ENCODE results near the gene SHROOM4.

SHROOM4 gene

GRCh38 chrX:50815120-50815519 is 1.1 kb upstream of the SHROOM4 start:
- TF ChIP-seq EZH2 (optimal IDR thresholded peaks at IDR 0.05; ENCODE audit: low read depth, low read length) (no peak), EZH2phosphoT487 (IDR thresholded peaks at IDR 0.05; ENCODE audit: low read length) (no peak)
- TF ChIP-seq, protein P1, sequence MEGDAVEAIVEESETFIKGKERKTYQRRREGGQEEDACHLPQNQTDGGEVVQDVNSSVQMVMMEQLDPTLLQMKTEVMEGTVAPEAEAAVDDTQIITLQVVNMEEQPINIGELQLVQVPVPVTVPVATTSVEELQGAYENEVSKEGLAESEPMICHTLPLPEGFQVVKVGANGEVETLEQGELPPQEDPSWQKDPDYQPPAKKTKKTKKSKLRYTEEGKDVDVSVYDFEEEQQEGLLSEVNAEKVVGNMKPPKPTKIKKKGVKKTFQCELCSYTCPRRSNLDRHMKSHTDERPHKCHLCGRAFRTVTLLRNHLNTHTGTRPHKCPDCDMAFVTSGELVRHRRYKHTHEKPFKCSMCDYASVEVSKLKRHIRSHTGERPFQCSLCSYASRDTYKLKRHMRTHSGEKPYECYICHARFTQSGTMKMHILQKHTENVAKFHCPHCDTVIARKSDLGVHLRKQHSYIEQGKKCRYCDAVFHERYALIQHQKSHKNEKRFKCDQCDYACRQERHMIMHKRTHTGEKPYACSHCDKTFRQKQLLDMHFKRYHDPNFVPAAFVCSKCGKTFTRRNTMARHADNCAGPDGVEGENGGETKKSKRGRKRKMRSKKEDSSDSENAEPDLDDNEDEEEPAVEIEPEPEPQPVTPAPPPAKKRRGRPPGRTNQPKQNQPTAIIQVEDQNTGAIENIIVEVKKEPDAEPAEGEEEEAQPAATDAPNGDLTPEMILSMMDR (IDR thresholded peaks at IDR 0.05; ENCODE audit: low read length) = no peak
- H3K79me2 ChIP-seq (ENCODE audit: low read length) = no peaks in the 10 kb centered on the region
- H3K27me3 ChIP-seq (replicated peaks; ENCODE audit: insufficient read depth, low read length) = no peaks in the 10 kb centered on the region
- no peak overlapping the region for H3K4me3 ChIP-seq (ENCODE audit: low read length)
- no peak for DNase-seq
- no peak overlapping the region for H3K9ac ChIP-seq (ENCODE audit: low read length)
- H3K4me1 ChIP-seq (ENCODE audit: low read length) = no peaks in the 10 kb centered on the region
- no peaks in the 10 kb centered on the region for H3K9me3 ChIP-seq (replicated peaks; ENCODE audit: insufficient read depth, low read length)
- H4K20me1 ChIP-seq (ENCODE audit: insufficient read depth, low read length) = no peaks in the 10 kb centered on the region
- no peaks in the 10 kb centered on the region for H3K9me2 ChIP-seq (replicated peaks; ENCODE audit: insufficient read depth, low read length)
- H3K27ac ChIP-seq (ENCODE audit: low read length) = no peak overlapping the region
- H3K36me3 ChIP-seq (replicated peaks; ENCODE audit: insufficient read depth, low read length) = no peaks in the 10 kb centered on the region
- H3F3A ChIP-seq (ENCODE audit: insufficient read depth, low read length) = no peaks in the 10 kb centered on the region
- no peak overlapping the region for H3K4me2 ChIP-seq (ENCODE audit: low read depth, low read length)
- no peak overlapping the region for H2AFZ ChIP-seq (ENCODE audit: low read length)

DNA sequence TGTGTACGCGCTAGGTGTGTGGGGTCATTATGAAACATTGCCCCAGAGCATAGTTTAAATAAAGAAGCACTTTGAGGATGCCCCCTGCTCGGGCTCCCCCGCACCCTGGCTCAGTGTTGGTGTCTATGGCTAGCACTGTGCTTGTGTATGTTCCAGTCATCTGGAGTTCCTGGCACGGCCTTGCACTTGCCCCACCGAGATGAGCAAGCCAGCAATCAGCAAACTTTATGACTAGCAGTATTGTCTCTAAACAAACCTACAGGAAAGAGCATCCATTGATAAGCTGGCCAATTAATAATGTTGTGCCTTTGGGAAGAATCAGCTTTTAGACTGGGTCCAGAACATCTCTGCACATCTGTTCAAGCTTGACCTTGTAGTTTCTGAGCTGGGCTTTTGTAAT is 707 bp upstream of the SHROOM4 start:
- Histone ChIP-seq H3K4me2 (ENCODE audit: low read depth, low read length) (no peak overlapping the region), H3K27ac (ENCODE audit: low read length) (no peak overlapping the region), H3K9ac (ENCODE audit: low read length) (no peak overlapping the region), H3K9me2 (replicated peaks; ENCODE audit: insufficient read depth, low read length) (no peaks in the 10 kb centered on the region), H3K27me3 (replicated peaks; ENCODE audit: insufficient read depth, low read length) (no peaks in the 10 kb centered on the region), H3F3A (ENCODE audit: insufficient read depth, low read length) (no peaks in the 10 kb centered on the region), H3K79me2 (ENCODE audit: low read length) (no peaks in the 10 kb centered on the region), H3K36me3 (replicated peaks; ENCODE audit: insufficient read depth, low read length) (no peaks in the 10 kb centered on the region), H2AFZ (ENCODE audit: low read length) (no peak overlapping the region), H3K4me3 (ENCODE audit: low read length) (no peak overlapping the region), H3K4me1 (ENCODE audit: low read length) (no peaks in the 10 kb centered on the region), H3K9me3 (replicated peaks; ENCODE audit: insufficient read depth, low read length) (no peaks in the 10 kb centered on the region), H4K20me1 (ENCODE audit: insufficient read depth, low read length) (no peaks in the 10 kb centered on the region)
- no peak for DNase-seq
- TF ChIP-seq EZH2 (optimal IDR thresholded peaks at IDR 0.05; ENCODE audit: low read depth, low read length) (no peak), EZH2phosphoT487 (IDR thresholded peaks at IDR 0.05; ENCODE audit: low read length) (no peak)

GRCh38 chrX:50812995-50813842 is 775 bp downstream of the SHROOM4 start:
- DNase-seq = no peak
- H3K9ac ChIP-seq (ENCODE audit: low read length) = no peak overlapping the region
- H3K4me1 ChIP-seq (ENCODE audit: low read length) = no peaks in the 10 kb centered on the region
- H3K79me2 ChIP-seq (ENCODE audit: low read length) = no peaks in the 10 kb centered on the region
- no peaks in the 10 kb centered on the region for H3K27me3 ChIP-seq (replicated peaks; ENCODE audit: insufficient read depth, low read length)
- no peak overlapping the region for H3K27ac ChIP-seq (ENCODE audit: low read length)
- no peaks in the 10 kb centered on the region for H3F3A ChIP-seq (ENCODE audit: insufficient read depth, low read length)
- no peaks in the 10 kb centered on the region for H3K9me3 ChIP-seq (replicated peaks; ENCODE audit: insufficient read depth, low read length)
- no peaks in the 10 kb centered on the region for H4K20me1 ChIP-seq (ENCODE audit: insufficient read depth, low read length)
- no peaks in the 10 kb centered on the region for H3K36me3 ChIP-seq (replicated peaks; ENCODE audit: insufficient read depth, low read length)
- peak overlapping the region; percentile 45; the same call in 1 of the 2 replicates for H3K4me2 ChIP-seq (ENCODE audit: low read depth, low read length)
- H3K4me3 ChIP-seq (ENCODE audit: low read length) = no peak overlapping the region; the same call in 1 of the 2 replicates
- TF ChIP-seq, protein P1 (IDR thresholded peaks at IDR 0.05; ENCODE audit: low read length) = no peak
- TF ChIP-seq EZH2phosphoT487 (IDR thresholded peaks at IDR 0.05; ENCODE audit: low read length) (no peak), EZH2 (optimal IDR thresholded peaks at IDR 0.05; ENCODE audit: low read depth, low read length) (no peak)
- H2AFZ ChIP-seq (ENCODE audit: low read length) = no peak overlapping the region
- H3K9me2 ChIP-seq (replicated peaks; ENCODE audit: insufficient read depth, low read length) = no peaks in the 10 kb centered on the region

DNA sequence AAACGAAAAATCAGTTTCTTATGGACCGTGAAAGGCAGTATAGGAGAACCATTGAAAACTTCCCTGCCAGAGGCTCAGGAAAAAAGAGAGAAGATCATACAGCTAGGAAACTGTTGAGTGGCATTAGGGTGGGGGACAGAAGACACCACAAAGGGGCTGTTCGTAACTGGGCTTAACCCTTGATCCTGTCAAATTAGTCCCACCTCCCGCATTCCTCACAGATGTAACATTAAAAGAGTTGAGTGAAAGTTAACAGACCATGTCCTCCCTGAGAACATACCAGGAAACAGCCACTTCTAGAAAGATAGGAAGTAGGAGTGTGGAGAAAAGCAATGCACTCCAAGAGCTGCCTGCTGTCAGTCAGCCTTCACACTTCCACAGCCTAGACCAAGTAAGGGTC is 8.7 kb downstream of the SHROOM4 start:
- Histone ChIP-seq H3K4me3 (ENCODE audit: low read length) (no peak overlapping the region), H3K36me3 (replicated peaks; ENCODE audit: insufficient read depth, low read length) (no peaks in the 10 kb centered on the region), H3F3A (ENCODE audit: insufficient read depth, low read length) (no peaks in the 10 kb centered on the region), H3K9me3 (replicated peaks; ENCODE audit: insufficient read depth, low read length) (no peaks in the 10 kb centered on the region), H3K4me1 (ENCODE audit: low read length) (no peaks in the 10 kb centered on the region), H4K20me1 (ENCODE audit: insufficient read depth, low read length) (no peaks in the 10 kb centered on the region), H3K9me2 (replicated peaks; ENCODE audit: insufficient read depth, low read length) (no peaks in the 10 kb centered on the region), H3K27ac (ENCODE audit: low read length) (no peak overlapping the region), H3K27me3 (replicated peaks; ENCODE audit: insufficient read depth, low read length) (no peaks in the 10 kb centered on the region), H3K9ac (ENCODE audit: low read length) (no peak overlapping the region), H3K4me2 (ENCODE audit: low read depth, low read length) (no peak overlapping the region), H3K79me2 (ENCODE audit: low read length) (no peaks in the 10 kb centered on the region), H2AFZ (ENCODE audit: low read length) (no peak overlapping the region)
- TF ChIP-seq EZH2phosphoT487 (IDR thresholded peaks at IDR 0.05; ENCODE audit: low read length) = no peak
- no peak for TF ChIP-seq EZH2 (optimal IDR thresholded peaks at IDR 0.05; ENCODE audit: low read depth, low read length)
- TF ChIP-seq, protein P1 (IDR thresholded peaks at IDR 0.05; ENCODE audit: low read length) = no peak
- no peak for DNase-seq

Measured in MM.1S (cell line).